ENCODE data around the gene CERS3.
A peak's percentile ranks its signal among the peaks of the same experiment; 100 is the strongest.

The CERS3 gene

DNA sequence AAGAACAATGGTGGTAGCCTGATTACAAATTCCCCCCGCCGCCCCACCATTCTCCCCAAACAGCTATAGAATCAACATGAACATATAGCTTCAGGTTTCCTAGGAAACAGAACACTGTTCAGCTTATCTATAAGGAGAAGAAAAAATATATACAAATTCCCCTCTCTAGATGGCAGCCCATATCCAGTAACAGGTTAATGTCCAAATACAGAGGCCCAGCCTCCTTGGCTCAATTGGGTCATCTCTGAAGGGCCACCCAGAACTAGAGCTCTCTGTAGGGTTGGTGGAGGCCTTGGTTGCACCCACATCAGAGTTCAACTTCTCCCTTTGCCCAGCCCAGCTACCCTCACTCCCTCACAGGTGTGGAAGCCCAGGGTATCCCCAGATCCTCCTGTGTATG lies 95.4 kb downstream of the CERS3 start:
- no peak for TF ChIP-seq ZFX (IDR thresholded peaks at IDR 0.05)
- TF ChIP-seq, protein P1, sequence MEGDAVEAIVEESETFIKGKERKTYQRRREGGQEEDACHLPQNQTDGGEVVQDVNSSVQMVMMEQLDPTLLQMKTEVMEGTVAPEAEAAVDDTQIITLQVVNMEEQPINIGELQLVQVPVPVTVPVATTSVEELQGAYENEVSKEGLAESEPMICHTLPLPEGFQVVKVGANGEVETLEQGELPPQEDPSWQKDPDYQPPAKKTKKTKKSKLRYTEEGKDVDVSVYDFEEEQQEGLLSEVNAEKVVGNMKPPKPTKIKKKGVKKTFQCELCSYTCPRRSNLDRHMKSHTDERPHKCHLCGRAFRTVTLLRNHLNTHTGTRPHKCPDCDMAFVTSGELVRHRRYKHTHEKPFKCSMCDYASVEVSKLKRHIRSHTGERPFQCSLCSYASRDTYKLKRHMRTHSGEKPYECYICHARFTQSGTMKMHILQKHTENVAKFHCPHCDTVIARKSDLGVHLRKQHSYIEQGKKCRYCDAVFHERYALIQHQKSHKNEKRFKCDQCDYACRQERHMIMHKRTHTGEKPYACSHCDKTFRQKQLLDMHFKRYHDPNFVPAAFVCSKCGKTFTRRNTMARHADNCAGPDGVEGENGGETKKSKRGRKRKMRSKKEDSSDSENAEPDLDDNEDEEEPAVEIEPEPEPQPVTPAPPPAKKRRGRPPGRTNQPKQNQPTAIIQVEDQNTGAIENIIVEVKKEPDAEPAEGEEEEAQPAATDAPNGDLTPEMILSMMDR (conservative IDR thresholded peaks at IDR 0.05) = peak; percentile 17
- H3K27ac ChIP-seq = no peak overlapping the region

DNA sequence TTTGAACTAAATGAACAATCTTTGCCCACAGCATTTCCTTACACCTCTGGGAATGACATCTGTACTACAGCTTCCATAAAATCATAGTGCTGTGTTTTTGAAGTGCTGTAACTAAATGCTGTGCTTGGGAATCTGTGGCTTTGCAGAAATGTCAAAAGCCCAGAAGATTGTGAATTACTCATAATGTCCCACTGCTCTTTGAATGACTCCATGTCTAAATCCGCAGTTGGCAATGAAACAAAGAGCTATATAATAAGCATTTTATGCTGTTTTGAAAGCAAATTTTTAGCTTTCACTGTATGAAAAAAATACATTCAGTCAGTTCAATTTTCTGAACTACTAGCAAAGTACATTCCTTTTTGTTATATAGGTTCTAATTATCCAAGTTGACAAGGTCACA lies 98.3 kb downstream of the CERS3 start:
- H3K27ac ChIP-seq = no peak overlapping the region
- TF ChIP-seq ZFX (IDR thresholded peaks at IDR 0.05) = no peak
- TF ChIP-seq, protein P1 (conservative IDR thresholded peaks at IDR 0.05) = no peak

DNA sequence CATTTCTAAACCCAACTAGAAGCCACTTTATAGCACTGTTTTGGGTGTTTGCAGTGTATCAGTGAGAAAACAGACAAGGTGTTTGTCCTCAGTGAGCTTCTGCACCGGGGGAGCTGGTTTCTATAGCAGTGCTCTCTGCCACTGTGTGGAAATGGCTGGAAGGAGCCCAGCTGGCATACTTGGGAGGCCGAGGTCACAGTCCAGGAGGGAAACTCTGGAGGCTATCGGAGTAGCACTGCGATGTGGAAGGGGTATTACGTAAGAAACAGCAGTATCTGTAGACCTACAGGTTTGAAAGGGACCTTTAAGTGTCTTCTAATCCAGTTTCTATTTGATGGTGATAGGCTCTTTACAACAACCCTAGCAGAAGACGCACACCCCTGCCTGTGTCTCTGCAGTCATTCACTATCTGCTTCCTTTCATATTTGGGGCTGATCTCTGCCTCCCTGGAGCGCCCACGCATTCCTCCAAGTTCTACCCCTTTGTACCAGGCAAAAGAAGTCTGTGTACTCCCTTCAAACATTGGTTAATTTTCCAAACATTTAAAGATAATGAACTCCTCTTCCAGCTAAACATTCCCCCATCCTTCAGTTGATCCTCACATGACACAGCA lies 99.5 kb downstream of the CERS3 start:
- no peak for TF ChIP-seq ZFX (IDR thresholded peaks at IDR 0.05)
- TF ChIP-seq, protein P1 (conservative IDR thresholded peaks at IDR 0.05) = no peak
- H3K27ac ChIP-seq = no peak overlapping the region

DNA sequence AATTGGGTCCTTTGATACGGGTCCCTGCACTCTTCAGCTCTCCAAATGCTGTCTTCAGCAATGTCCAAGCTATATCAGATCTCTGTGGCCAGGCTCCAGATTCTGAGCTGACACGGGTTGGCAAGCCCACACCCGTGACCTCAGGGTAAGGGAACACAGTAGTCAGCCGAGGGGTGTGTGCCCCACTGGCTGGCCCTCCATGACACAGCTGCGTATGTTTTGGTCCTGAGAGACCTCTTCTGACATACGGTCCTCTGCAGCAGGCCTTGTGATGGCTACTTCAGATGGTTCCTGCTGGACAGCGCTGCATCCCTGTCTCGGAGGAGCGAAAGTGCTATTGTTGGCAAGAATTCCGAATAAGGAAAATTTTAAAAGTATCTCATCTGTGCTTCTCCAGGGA lies 101.8 kb downstream of the CERS3 start:
- no peak overlapping the region for H3K27ac ChIP-seq

DNA sequence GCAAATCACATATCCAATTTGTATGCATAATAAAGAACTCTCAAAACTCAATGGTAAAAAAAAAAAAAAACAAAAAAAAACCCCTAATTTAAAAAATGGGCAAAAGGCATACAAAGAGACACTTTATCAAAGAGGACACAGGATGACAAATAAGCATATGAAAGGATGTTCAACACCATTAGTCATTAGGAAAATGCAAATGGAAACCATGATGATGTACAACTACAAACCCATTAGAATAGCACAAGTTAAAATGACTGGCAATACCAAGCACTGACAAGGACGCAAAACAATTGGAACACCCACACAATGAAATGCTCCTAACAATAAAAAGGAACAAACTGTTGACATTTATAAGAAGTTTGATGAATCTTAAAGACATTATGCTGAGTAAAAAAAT lies 123.6 kb downstream of the CERS3 start:
- H3K27ac ChIP-seq = no peak overlapping the region
- no peak for TF ChIP-seq ZFX (IDR thresholded peaks at IDR 0.05)
- TF ChIP-seq, protein P1 (conservative IDR thresholded peaks at IDR 0.05) = no peak

More for the DNA sequence above, 101.8 kb downstream of the CERS3 start:
- no peak for TF ChIP-seq ZFX (IDR thresholded peaks at IDR 0.05)

DNA sequence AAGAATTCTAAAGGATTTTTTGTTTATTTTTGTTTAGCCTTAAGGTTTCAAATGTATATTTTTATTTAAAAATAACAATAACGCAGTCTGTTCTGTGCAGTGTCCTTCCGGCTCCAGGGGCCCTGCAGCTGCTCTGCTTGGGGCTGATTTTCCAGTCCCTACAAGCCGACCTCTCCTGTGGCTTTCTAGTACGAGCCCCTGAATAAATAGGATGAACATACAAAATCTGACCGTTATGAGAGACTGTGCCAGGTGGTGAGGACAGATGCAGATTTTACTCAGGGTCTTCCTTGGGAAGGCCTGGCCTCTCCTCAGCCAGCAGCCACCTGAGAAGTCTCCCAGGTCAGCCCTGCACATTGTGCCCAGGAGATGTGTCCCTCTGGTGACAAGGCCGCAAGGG lies 127.8 kb downstream of the CERS3 start:
- H3K27ac ChIP-seq = no peak overlapping the region
- TF ChIP-seq ZFX (IDR thresholded peaks at IDR 0.05) = no peak
- TF ChIP-seq, protein P1 (conservative IDR thresholded peaks at IDR 0.05) = no peak

DNA sequence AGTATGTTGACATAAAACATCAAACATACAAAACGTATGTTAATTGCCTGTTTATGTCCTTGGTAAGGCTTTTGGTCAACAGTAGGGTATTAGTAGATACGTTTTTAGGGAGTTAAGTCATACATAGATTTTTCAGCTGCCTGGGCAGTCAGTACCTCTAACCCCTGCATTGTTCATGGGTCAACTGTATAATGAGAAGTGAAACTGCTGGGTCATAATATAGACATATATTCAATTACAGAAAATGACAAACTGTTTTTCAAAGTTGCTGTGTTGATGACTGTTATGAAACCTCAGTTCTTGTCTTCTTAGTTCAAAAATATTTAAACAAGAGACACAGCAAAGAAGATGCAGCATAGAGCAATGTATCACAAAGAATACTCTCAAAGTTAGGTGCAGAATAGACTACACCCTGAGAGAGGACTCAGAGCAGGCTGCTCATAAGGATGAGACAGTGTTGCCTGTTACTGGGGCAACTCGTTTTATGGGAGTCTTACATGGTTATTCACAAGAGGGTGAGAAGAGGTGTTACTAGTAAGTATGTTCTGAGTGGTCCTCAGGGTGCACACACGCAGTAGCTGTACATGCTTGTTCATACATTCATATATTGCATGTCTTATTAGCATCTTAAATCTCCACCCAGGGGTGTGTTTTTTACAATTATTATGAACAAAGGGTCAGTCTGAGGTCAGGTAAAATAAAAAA lies 133.9 kb downstream of the CERS3 start:
- no peak for TF ChIP-seq ZFX (IDR thresholded peaks at IDR 0.05)
- TF ChIP-seq, protein P1 (conservative IDR thresholded peaks at IDR 0.05) = no peak
- H3K27ac ChIP-seq = no peak overlapping the region

DNA sequence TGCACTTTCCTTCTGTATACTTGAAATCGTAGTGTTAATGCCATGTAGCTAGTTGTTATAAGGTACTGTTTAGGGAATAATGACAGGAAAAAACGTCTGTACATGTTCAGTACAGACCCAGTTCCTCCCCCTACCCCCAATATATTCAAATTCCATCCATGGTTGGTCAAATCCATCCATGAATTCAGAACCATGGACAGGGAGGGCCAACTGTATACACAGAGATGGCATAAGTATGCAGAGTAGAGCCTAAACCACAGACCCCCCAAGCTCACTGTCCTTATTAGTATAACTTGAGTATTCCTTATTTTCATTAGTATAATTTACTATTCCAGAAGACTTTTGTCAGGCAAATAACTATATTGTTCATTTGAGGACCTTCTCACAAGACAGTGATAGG lies 135.7 kb downstream of the CERS3 start:
- H3K27ac ChIP-seq = no peak overlapping the region
- TF ChIP-seq, protein P1 (conservative IDR thresholded peaks at IDR 0.05) = no peak
- TF ChIP-seq ZFX (IDR thresholded peaks at IDR 0.05) = no peak

Measured in C4-2B (cell line).